H1 (cell line): ENCODE results near the gene LDLRAD4. TPM values are rescaled to one million over a fixed set of nuclear protein-coding genes. Genes with fewer than 3 reads are reported as not detected.

Experiments
- CTCF ChIA-PET: fragments of 300-600 bp; sonication (Branson Sonifier 250); formaldehyde crosslinking; loops from one replicate; lab custom pipeline; 2021; ENCODE audit not compliant: partially characterized antibody; lab: Charles Lee
- POLR2A ChIA-PET: fragments of 300-600 bp; sonication (Branson Sonifier 250); formaldehyde crosslinking; loops from one replicate; lab custom pipeline; 2021; ENCODE audit warnings: inconsistent platforms; ENCODE audit not compliant: partially characterized antibody; lab: Charles Lee
- DNase-seq, 2 experiments: peaks; one replicate each; pipeline versions ENCODE4 v3.0.0 to v3.0.0-alpha.2; 2010 to 2022; ENCODE audit warnings: low spot score in 2 of 2, low read depth in 1 of 2, mixed read lengths in 1 of 2
- FAIRE-seq: peaks from 2 replicates; lab custom pipeline; 2011; peaks lifted over from hg19 to GRCh38; lab: Jason Lieb, UNC
- H2AFZ ChIP-seq: 2 replicates; pipeline ENCODE4 v1.8.1; 2012; ENCODE audit warnings: low read length, inconsistent platforms
- H2AK5ac ChIP-seq: 2 replicates; pipeline ENCODE4 v1.6.1; 2013; ENCODE audit warnings: low read depth, low read length
- H2BK120ac ChIP-seq: replicated peaks from 2 replicates; pipeline ENCODE3; 2013; ENCODE audit warnings: low read depth, low read length, inconsistent platforms
- H2BK12ac ChIP-seq: 2 replicates; pipeline ENCODE4 v1.6.1; 2013; ENCODE audit warnings: low read depth, low read length
- H2BK15ac ChIP-seq: 2 replicates; pipeline ENCODE4 v1.6.1; 2013; ENCODE audit warnings: low read length
- H2BK20ac ChIP-seq: 2 replicates; pipeline ENCODE4 v1.6.1; 2013; ENCODE audit warnings: low read length
- H2BK5ac ChIP-seq: 2 replicates; pipeline ENCODE4 v1.6.1; 2013; ENCODE audit warnings: low read depth, low read length
- H3K14ac ChIP-seq: 2 replicates; pipeline ENCODE4 v1.6.1; 2013; ENCODE audit warnings: inconsistent platforms; ENCODE audit not compliant: insufficient read length
- H3K18ac ChIP-seq: 2 replicates; pipeline ENCODE4 v1.6.1; 2013; ENCODE audit warnings: low read length; ENCODE audit errors: extremely low read depth
- H3K23ac ChIP-seq: 2 replicates; pipeline ENCODE4 v1.6.1; 2013; ENCODE audit warnings: inconsistent platforms; ENCODE audit not compliant: insufficient read length
- H3K23me2 ChIP-seq: 2 replicates; pipeline ENCODE4 v1.6.1; 2013; ENCODE audit warnings: low read depth, low read length
- H3K27ac ChIP-seq: 2 replicates; pipeline ENCODE4 v1.6.1; 2011; ENCODE audit warnings: low read depth, low read length, inconsistent platforms
- H3K27me3 ChIP-seq, 4 experiments: replicated peaks in 1 of 4; 1 replicate in 1 of 4; 2 replicates in 3 of 4; pipeline versions ENCODE4 v1.6.1 to v1.8.1; 2011 to 2013; ENCODE audit warnings: low read length in 3 of 4, mild to moderate bottlenecking in 3 of 4, inconsistent platforms in 2 of 4, mixed read lengths in 2 of 4, moderate library complexity in 1 of 4; ENCODE audit not compliant: control insufficient read depth in 3 of 4, insufficient read depth in 3 of 4; ENCODE audit errors: extremely low read depth in 1 of 4
- H3K36me3 ChIP-seq, 4 experiments: 2 replicates each; pipeline versions ENCODE4 v1.6.1 to v1.8.1; 2011 to 2013; ENCODE audit warnings: mild to moderate bottlenecking in 4 of 4, low read length in 3 of 4, moderate library complexity in 2 of 4, control low read depth in 1 of 4, inconsistent platforms in 1 of 4; ENCODE audit not compliant: insufficient read depth in 4 of 4, control insufficient read depth in 2 of 4
- H3K4ac ChIP-seq: replicated peaks from 2 replicates; pipeline ENCODE3; 2013; ENCODE audit warnings: low read length, low read depth, mixed read lengths, inconsistent platforms; ENCODE audit not compliant: insufficient read length
- H3K4me1 ChIP-seq, 4 experiments: replicated peaks in 1 of 4; 1 replicate in 1 of 4; 2 replicates in 3 of 4; pipeline versions ENCODE4 v1.6.1 to v1.8.1; 2011 to 2013; ENCODE audit warnings: low read length in 3 of 4, inconsistent platforms in 2 of 4, mixed read lengths in 1 of 4; ENCODE audit not compliant: insufficient read depth in 4 of 4, control insufficient read depth in 3 of 4
- H3K4me2 ChIP-seq, 2 experiments: 2 replicates each; pipeline versions ENCODE4 v1.6.1 to v1.8.1; 2011 to 2013; ENCODE audit warnings: low read depth in 2 of 2, low read length in 2 of 2, control low read depth in 1 of 2, inconsistent platforms in 1 of 2, mild to moderate bottlenecking in 1 of 2; ENCODE audit not compliant: insufficient read depth in 1 of 2
- H3K4me3 ChIP-seq, 4 experiments: fragments of 200-600, 300-600 bp in 1 of 4; sonication (generic), shearing (Covaris generic), sonication (Bioruptor Twin) in 1 of 4; 2 replicates each; pipeline versions ENCODE4 v1.5.1 to v1.8.1; 2011 to 2016; ENCODE audit warnings: low read length in 4 of 4, low read depth in 3 of 4, control low read depth in 2 of 4, inconsistent platforms in 2 of 4, mild to moderate bottlenecking in 2 of 4, mixed read lengths in 1 of 4, moderate library complexity in 1 of 4; ENCODE audit not compliant: insufficient read depth in 2 of 4; ENCODE audit errors: extremely low read depth in 1 of 4
- H3K56ac ChIP-seq: replicated peaks from 2 replicates; pipeline ENCODE3; 2013; ENCODE audit warnings: low read depth, mild to moderate bottlenecking, mixed read lengths, low read length, inconsistent platforms; ENCODE audit not compliant: insufficient read length
- H3K79me1 ChIP-seq: 2 replicates; pipeline ENCODE4 v1.6.1; 2013; ENCODE audit warnings: low read depth, low read length, control low read depth
- H3K79me2 ChIP-seq, 2 experiments: 2 replicates each; pipeline versions ENCODE4 v1.6.1 to v1.8.1; 2012 to 2013; ENCODE audit warnings: low read length in 2 of 2, mild to moderate bottlenecking in 2 of 2, inconsistent platforms in 1 of 2; ENCODE audit not compliant: insufficient read depth in 2 of 2, control insufficient read depth in 1 of 2
- H3K9ac ChIP-seq, 4 experiments: replicated peaks in 1 of 4; 1 replicate in 1 of 4; 2 replicates in 3 of 4; pipeline versions ENCODE4 v1.6.1 to v1.8.1; 2011 to 2013; ENCODE audit warnings: low read depth in 3 of 4, low read length in 3 of 4, control low read depth in 2 of 4, mild to moderate bottlenecking in 2 of 4, moderate library complexity in 2 of 4, inconsistent platforms in 1 of 4; ENCODE audit errors: extremely low read depth in 1 of 4
- H3K9me3 ChIP-seq, 2 experiments: 2 replicates each; pipeline versions ENCODE4 v1.6.1 to v1.8.1; 2012 to 2013; ENCODE audit warnings: mild to moderate bottlenecking in 2 of 2, moderate library complexity in 2 of 2, control low read depth in 1 of 2, inconsistent platforms in 1 of 2, low read depth in 1 of 2, low read length in 1 of 2, mixed read lengths in 1 of 2; ENCODE audit not compliant: insufficient read depth in 2 of 2
- H4K20me1 ChIP-seq, 2 experiments: replicated peaks in 1 of 2; 2 replicates each; pipeline versions ENCODE3 to v1.8.1; 2011 to 2013; ENCODE audit warnings: inconsistent platforms in 2 of 2, low read length in 2 of 2, mild to moderate bottlenecking in 1 of 2; ENCODE audit not compliant: insufficient read depth in 2 of 2, control insufficient read depth in 1 of 2
- H4K5ac ChIP-seq: 2 replicates; pipeline ENCODE4 v1.6.1; 2013; ENCODE audit warnings: low read length, low read depth, mixed read lengths, inconsistent platforms; ENCODE audit not compliant: insufficient read length
- H4K8ac ChIP-seq: 2 replicates; pipeline ENCODE4 v1.8.0; 2013; ENCODE audit warnings: mild to moderate bottlenecking, moderate library complexity, low read length, inconsistent platforms; ENCODE audit not compliant: insufficient read depth; ENCODE audit errors: extremely low read depth
- H4K91ac ChIP-seq: replicated peaks from 2 replicates; pipeline ENCODE3; 2013; ENCODE audit warnings: low read length, mixed read lengths, inconsistent platforms; ENCODE audit not compliant: insufficient read length
- SIN3A ChIP-seq, 2 experiments: IDR thresholded peaks in 1 of 2; conservative IDR thresholded peaks in 1 of 2; 2 replicates each; pipeline ENCODE4 v1.6.1; 2011 to 2012; ENCODE audit warnings: low read length in 2 of 2, improper control_type of control experiment in 1 of 2, low read depth in 1 of 2, mild to moderate bottlenecking in 1 of 2
- TEAD4 ChIP-seq: IDR thresholded peaks from 2 replicates; pipeline ENCODE4 v1.6.1; 2012; ENCODE audit warnings: low read depth, low read length, inconsistent platforms, mixed read lengths
- WGBS, 2 experiments: shearing (Covaris generic) in 1 of 2; methylation state at CpG; one replicate each; pipeline versions ENCODE4 v1.1.6 to v1.1.7; 2013 to 2015; ENCODE audit warnings: low lambda C conversion rate in 2 of 2, mixed read lengths in 2 of 2, inconsistent platforms in 1 of 2, low coverage in 1 of 2, missing lambda C conversion rate in 1 of 2; ENCODE audit not compliant: insufficient replicate concordance in 2 of 2, insufficient coverage in 1 of 2, insufficient read length in 1 of 2; ENCODE audit errors: extremely low coverage in 1 of 2, missing lambda C conversion rate in 1 of 2; 5-methylcytosine and 5-hydroxymethylcytosine counted together
- polyA plus RNA-seq, 7 experiments: library from polyadenylated mRNA; depleted of rRNA in 3 of 7; stranded (reverse) in 5 of 7; unstranded in 2 of 7; fragments of >200 nt in 5 of 7; fragments of 200-250 nt in 2 of 7; gene quantifications; 1 replicate in 5 of 7; 2 replicates in 1 of 7; 4 replicates in 1 of 7; pipeline versions ENCODE4 v1.2.1 to v1.2.3, GENCODE V29; 2011 to 2013; ENCODE audit warnings: missing spikeins in 2 of 7, mixed read lengths in 2 of 7
- total RNA-seq: library from RNA; stranded (reverse); fragmentation: NEBNext Ultra II Directional; extraction: Animal tissue kit (Norgen Biotek cat#: 25700); gene quantifications from 2 replicates; pipeline ENCODE4 v1.2.1, GENCODE V29; 2021

LDLRAD4 gene
- total and polyA plus RNA-seq, 2 of the 8 experiments (the other 6 are each of a cell fraction or from before 2014, with no cell fraction given) = 0.77 to 1.4 TPM

DNA sequence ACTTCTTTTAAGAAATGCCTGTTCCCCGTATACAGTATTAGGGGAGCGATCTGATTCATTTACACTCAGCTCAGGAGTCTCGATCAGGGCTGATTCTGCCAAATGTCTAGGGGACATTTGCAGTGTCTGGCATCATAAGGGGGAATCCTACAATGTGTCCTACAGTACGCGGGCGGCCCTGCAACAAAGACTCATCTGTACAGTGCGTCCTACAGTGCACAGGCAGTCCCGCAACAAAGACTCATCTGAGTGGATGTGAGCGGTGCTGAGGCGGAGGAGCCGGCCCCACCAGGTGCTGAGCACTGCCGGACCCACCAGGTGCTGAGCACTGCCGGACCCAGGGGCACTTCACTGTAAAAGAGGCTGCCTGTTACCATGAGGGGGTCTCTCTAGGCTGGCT, 405.3 kb downstream of the LDLRAD4 start:
- Histone ChIP-seq H4K91ac (no peak overlapping the region), H3K79me1 (no peaks in the 10 kb centered on the region; the same call in 1 of the 2 replicates), H3K23me2 (no peaks in the 10 kb centered on the region), H3K4me1 (no peaks in the 10 kb centered on the region; a peak in 1 of 7 replicates), H4K5ac (no peak overlapping the region), H2BK120ac (no peak overlapping the region), H3K79me2 (no peaks in the 10 kb centered on the region), H4K20me1 (no peaks in the 10 kb centered on the region), H3K56ac (no peak overlapping the region), H2BK15ac (no peak overlapping the region), H2BK20ac (no peak overlapping the region), H3K27ac (no peak overlapping the region), H4K8ac (no peak overlapping the region), H3K4me2 (no peak overlapping the region), H3K18ac (no peak overlapping the region), H2AFZ (no peak overlapping the region), H3K14ac (no peak overlapping the region), H3K36me3 (no peaks in the 10 kb centered on the region), H2AK5ac (no peak overlapping the region), H3K9ac (no peak overlapping the region), H3K9me3 (no peaks in the 10 kb centered on the region), H2BK5ac (no peak overlapping the region), H3K4ac (no peak overlapping the region), H3K27me3 (no peaks in the 10 kb centered on the region), H2BK12ac (no peak overlapping the region), H3K23ac (no peak overlapping the region), H3K4me3 (no peak overlapping the region)
- CTCF ChIA-PET = interaction anchor here (1.2 to 3.7 kb wide), 3 partner anchors 66 to 189 kb away, joined by 3 to 14 read pairs (median 4); no protein-coding TSS in a partner anchor
- WGBS, 2 experiments = 89% methylated on average over 13 of the region's 13 CpGs; no CpG with 5 or more reads in 1 of the 2 experiments
- POLR2A ChIA-PET = no interaction called here
- TF ChIP-seq SIN3A (conservative IDR thresholded peaks at IDR 0.05 in 1 of 2, IDR thresholded peaks at IDR 0.05 in 1 of 2; ENCODE audit: low read depth in 1 of 2, low read length in 2 of 2) = no peak
- no peak for TF ChIP-seq TEAD4
- FAIRE-seq (no peak), DNase-seq (no peak)
